H9 (cell line): ENCODE data around the gene NPTXR. TPM values are rescaled to one million over a fixed set of nuclear protein-coding genes. Genes with fewer than 3 reads are reported as not detected.

Experiments
- DNase-seq: peaks from one replicate; pipeline ENCODE4 v3.0.0-alpha.2; 2017
- H2AFZ ChIP-seq: one replicate; pipeline ENCODE4 v1.6.1; 2013; ENCODE audit warnings: mild to moderate bottlenecking, low read length, control low read depth, moderate library complexity
- H2AK5ac ChIP-seq: 2 replicates; pipeline ENCODE4 v1.6.1; 2013; ENCODE audit warnings: low read length, control low read depth, mixed read lengths; ENCODE audit not compliant: insufficient read length
- H2BK120ac ChIP-seq: one replicate; pipeline ENCODE4 v1.6.1; 2013; ENCODE audit warnings: low read depth, mild to moderate bottlenecking, low read length, control low read depth, inconsistent platforms; ENCODE audit not compliant: poor library complexity, severe bottlenecking
- H2BK12ac ChIP-seq: 2 replicates; pipeline ENCODE4 v1.6.1; 2013; ENCODE audit warnings: low read length, control low read depth, mixed read lengths, low read depth; ENCODE audit not compliant: insufficient read length
- H2BK15ac ChIP-seq: 2 replicates; pipeline ENCODE4 v1.6.1; 2013; ENCODE audit warnings: low read depth, low read length, control low read depth
- H2BK20ac ChIP-seq: one replicate; pipeline ENCODE4 v1.6.1; 2013; ENCODE audit warnings: low read depth, mild to moderate bottlenecking, low read length, control low read depth, inconsistent platforms; ENCODE audit not compliant: poor library complexity, severe bottlenecking
- H2BK5ac ChIP-seq: 2 replicates; pipeline ENCODE4 v1.6.1; 2013; ENCODE audit warnings: low read length, control low read depth, mixed read lengths; ENCODE audit not compliant: insufficient read length
- H3K14ac ChIP-seq: 2 replicates; pipeline ENCODE4 v1.6.1; 2013; ENCODE audit warnings: low read length, control low read depth; ENCODE audit not compliant: insufficient read depth
- H3K18ac ChIP-seq: 2 replicates; pipeline ENCODE4 v1.6.1; 2013; ENCODE audit warnings: low read depth, mild to moderate bottlenecking, mixed read lengths, low read length, control low read depth; ENCODE audit not compliant: insufficient read length
- H3K23ac ChIP-seq: 2 replicates; pipeline ENCODE4 v1.6.1; 2013; ENCODE audit warnings: low read length, control low read depth, mixed read lengths, low read depth; ENCODE audit not compliant: insufficient read length
- H3K23me2 ChIP-seq: 2 replicates; pipeline ENCODE4 v1.6.1; 2013; ENCODE audit warnings: low read depth, mild to moderate bottlenecking, mixed read lengths, low read length, control low read depth; ENCODE audit not compliant: insufficient read length, poor library complexity, severe bottlenecking
- H3K27ac ChIP-seq: 2 replicates; pipeline ENCODE4 v1.5.1; 2013; ENCODE audit warnings: low read length, control low read depth, mixed read lengths, low read depth; ENCODE audit not compliant: insufficient read length
- H3K27me3 ChIP-seq: 2 replicates; pipeline ENCODE4 v1.6.1; 2013; ENCODE audit warnings: low read length, control low read depth, inconsistent platforms; ENCODE audit not compliant: insufficient read depth
- H3K4ac ChIP-seq: 2 replicates; pipeline ENCODE4 v1.6.1; 2013; ENCODE audit warnings: low read depth, mild to moderate bottlenecking, control low read depth, inconsistent platforms, low read length, moderate library complexity
- H3K4me1 ChIP-seq: 2 replicates; pipeline ENCODE4 v1.6.1; 2013; ENCODE audit warnings: low read length, control low read depth, inconsistent platforms; ENCODE audit not compliant: insufficient read depth
- H3K4me2 ChIP-seq: 2 replicates; pipeline ENCODE4 v1.6.1; 2013; ENCODE audit warnings: low read length, control low read depth, mixed read lengths; ENCODE audit not compliant: insufficient read length, insufficient read depth
- H3K56ac ChIP-seq: 2 replicates; pipeline ENCODE4 v1.6.1; 2013; ENCODE audit warnings: low read depth, mild to moderate bottlenecking, mixed read lengths, low read length, control low read depth; ENCODE audit not compliant: insufficient read length
- H3K79me1 ChIP-seq: 2 replicates; pipeline ENCODE4 v1.6.1; 2013; ENCODE audit warnings: low read depth, mild to moderate bottlenecking, moderate library complexity, low read length, control low read depth, inconsistent platforms; ENCODE audit not compliant: insufficient read depth, poor library complexity, severe bottlenecking
- H3K79me2 ChIP-seq: 2 replicates; pipeline ENCODE4 v1.6.1; 2013; ENCODE audit warnings: low read length, control low read depth, inconsistent platforms; ENCODE audit not compliant: insufficient read depth
- H3K9ac ChIP-seq: 2 replicates; pipeline ENCODE4 v1.6.1; 2013; ENCODE audit warnings: low read length, control low read depth, mixed read lengths; ENCODE audit not compliant: insufficient read length; ENCODE audit errors: extremely low read depth
- H3K9me3 ChIP-seq: one replicate; pipeline ENCODE4 v1.6.1; 2013; ENCODE audit warnings: low read depth, low read length, inconsistent platforms; ENCODE audit not compliant: control insufficient read depth
- H3T11ph ChIP-seq: one replicate; pipeline ENCODE4 v1.6.1; 2013; ENCODE audit warnings: mild to moderate bottlenecking, low read length, control low read depth, inconsistent platforms
- H4K20me1 ChIP-seq: one replicate; pipeline ENCODE4 v1.6.1; 2013; ENCODE audit not compliant: control insufficient read depth, insufficient read length, insufficient read depth
- H4K5ac ChIP-seq: 2 replicates; pipeline ENCODE4 v1.6.1; 2013; ENCODE audit warnings: low read depth, mild to moderate bottlenecking, mixed read lengths, low read length, control low read depth; ENCODE audit not compliant: insufficient read length
- H4K8ac ChIP-seq: replicated peaks from 2 replicates; pipeline ENCODE4 v1.6.1; 2013; ENCODE audit warnings: low read length, control low read depth, mixed read lengths, low read depth; ENCODE audit not compliant: insufficient read length
- H4K91ac ChIP-seq: 2 replicates; pipeline ENCODE4 v1.6.1; 2013; ENCODE audit warnings: low read depth, mild to moderate bottlenecking, moderate library complexity, mixed read lengths, low read length, control low read depth; ENCODE audit not compliant: insufficient read length
- H3K27ac Mint-ChIP-seq, 3 experiments: 2 replicates in 2 of 3; 3 replicates in 1 of 3; pipeline ENCODE4 v1.8.0; 2020 to 2021; ENCODE audit warnings: mixed read lengths in 3 of 3, mild to moderate bottlenecking in 1 of 3, moderate library complexity in 1 of 3
- H3K27me3 Mint-ChIP-seq: 2 replicates; pipeline ENCODE4 v1.8.0; 2021; ENCODE audit warnings: low read depth, mild to moderate bottlenecking, moderate library complexity, mixed read lengths
- H3K36me3 Mint-ChIP-seq, 3 experiments: 2 replicates in 2 of 3; 3 replicates in 1 of 3; pipeline ENCODE4 v1.8.0; 2020 to 2021; ENCODE audit warnings: low read depth in 3 of 3, mixed read lengths in 3 of 3; ENCODE audit not compliant: insufficient read depth in 1 of 3
- H3K4me1 Mint-ChIP-seq, 2 experiments: 2 replicates each; pipeline ENCODE4 v1.8.0; 2020; ENCODE audit warnings: mixed read lengths in 2 of 2
- H3K4me3 Mint-ChIP-seq, 2 experiments: 2 replicates in 1 of 2; 3 replicates in 1 of 2; pipeline ENCODE4 v1.8.0; 2020 to 2021; ENCODE audit warnings: mild to moderate bottlenecking in 2 of 2, mixed read lengths in 2 of 2, moderate library complexity in 1 of 2
- H3K9me3 Mint-ChIP-seq, 2 experiments: 2 replicates in 1 of 2; 3 replicates in 1 of 2; pipeline ENCODE4 v1.8.0; 2020; ENCODE audit warnings: mild to moderate bottlenecking in 2 of 2, mixed read lengths in 2 of 2, moderate library complexity in 1 of 2
- CTCF ChIP-seq: fragments of 200-600 bp; sonication (generic); conservative IDR thresholded peaks from 3 replicates; pipeline ENCODE4 v1.8.0; 2021; ENCODE audit warnings: antibody characterized with exemption, mild to moderate bottlenecking
- WGBS: extraction: QIAGEN DNeasy Blood & Tissue Kit; methylation state at CpG from one replicate; pipeline ENCODE4 v1.1.7; 2013; ENCODE audit warnings: missing lambda C conversion rate, low lambda C conversion rate, mixed read lengths; ENCODE audit not compliant: insufficient read length; ENCODE audit errors: extremely low coverage; 5-methylcytosine and 5-hydroxymethylcytosine counted together
- total RNA-seq: library from RNA; stranded (reverse); gene quantifications from 2 replicates; pipeline ENCODE4 v1.2.1, GENCODE V29; 2021

NPTXR gene
- total RNA-seq, 1 experiment from 2014 or later: 8.1 TPM

- Histone ChIP-seq H3K79me1 (no peaks in the 10 kb centered on the region), H2AFZ (no peak overlapping the region), H3K23ac (no peak overlapping the region), H3K14ac (no peak overlapping the region), H4K91ac (no peak overlapping the region), H3K79me2 (no peaks in the 10 kb centered on the region), H3K56ac (no peak overlapping the region), H3K4me2 (no peak overlapping the region), H4K5ac (no peak overlapping the region), H3K4ac (no peak overlapping the region), H3K27me3 (no peaks in the 10 kb centered on the region), H3K9ac (no peak overlapping the region), H3T11ph (no peak overlapping the region), H2AK5ac (no peak overlapping the region), H3K18ac (no peak overlapping the region), H3K4me1 (no peaks in the 10 kb centered on the region), H3K23me2 (no peaks in the 10 kb centered on the region), H3K9me3 (no peaks in the 10 kb centered on the region), H2BK15ac (no peak overlapping the region), H3K27ac (no peak overlapping the region), H4K20me1 (no peaks in the 10 kb centered on the region), H2BK5ac (no peak overlapping the region), H2BK120ac (no peak overlapping the region), H2BK12ac (no peak overlapping the region), H4K8ac (no peak overlapping the region), H2BK20ac (no peak overlapping the region)
- no peak overlapping the region for H3K4me3 Mint-ChIP-seq
- H3K9me3 Mint-ChIP-seq: no peaks in the 10 kb centered on the region; a peak in 1 of 5 replicates
- H3K27ac Mint-ChIP-seq: no peak overlapping the region
- H3K36me3 Mint-ChIP-seq: no peaks in the 10 kb centered on the region
- peaks cover 4 to 15% of the 10 kb centered on the region in 2 experiments; a peak in 3 of 4 replicates for H3K4me1 Mint-ChIP-seq
- DNase-seq: no peak
- peaks cover 54% of the 10 kb centered on the region for H3K27me3 Mint-ChIP-seq
- WGBS: no CpG with 5 or more reads among the region's 1 CpG
- TF ChIP-seq CTCF: no peak
Observed at GRCh38 chr22:38815842-38816241, 28.0 kb downstream of the NPTXR start.
